Subcutaneous abdominal adipose tissue (tissue), 5 donors: ENCODE results near the gene NFE2L1.

Experiments used
- H3K27ac ChIP-seq: one replicate; pipeline ENCODE4 v1.7.0; 2013; ENCODE audit warnings: low read depth, mild to moderate bottlenecking, inconsistent platforms, low read length, moderate library complexity
- H3K27me3 ChIP-seq, 5 donors: one replicate each; pipeline ENCODE4 v1.7.0; 2013; ENCODE audit warnings: low read length in 5 of 5, inconsistent platforms in 1 of 5; ENCODE audit not compliant: control insufficient read depth in 5 of 5, insufficient read depth in 4 of 5
- H3K36me3 ChIP-seq, 5 donors: one replicate each; pipeline ENCODE4 v1.7.0; 2013; ENCODE audit warnings: low read length in 5 of 5; ENCODE audit not compliant: control insufficient read depth in 5 of 5, insufficient read depth in 5 of 5
- H3K4me1 ChIP-seq, 5 donors: one replicate each; pipeline ENCODE4 v1.7.0; 2013; ENCODE audit warnings: low read length in 5 of 5, mild to moderate bottlenecking in 3 of 5, moderate library complexity in 1 of 5; ENCODE audit not compliant: control insufficient read depth in 5 of 5, insufficient read depth in 5 of 5
- H3K4me3 ChIP-seq, 5 donors: one replicate each; pipeline ENCODE4 v1.7.0; 2013; ENCODE audit warnings: low read length in 5 of 5, low read depth in 1 of 5
- H3K9ac ChIP-seq, 5 donors: one replicate each; pipeline ENCODE4 v1.7.0; 2013; ENCODE audit warnings: low read length in 5 of 5, mild to moderate bottlenecking in 4 of 5, moderate library complexity in 3 of 5
- H3K9me3 ChIP-seq, 5 donors: one replicate each; pipeline ENCODE4 v1.7.0; 2013; ENCODE audit warnings: low read length in 5 of 5; ENCODE audit not compliant: control insufficient read depth in 5 of 5
- donor health status: healthy.
- donor health status: healthy.
- donor health status: healthy.
- donor health status: healthy.
- donor health status: healthy.

Gene NFE2L1

DNA sequence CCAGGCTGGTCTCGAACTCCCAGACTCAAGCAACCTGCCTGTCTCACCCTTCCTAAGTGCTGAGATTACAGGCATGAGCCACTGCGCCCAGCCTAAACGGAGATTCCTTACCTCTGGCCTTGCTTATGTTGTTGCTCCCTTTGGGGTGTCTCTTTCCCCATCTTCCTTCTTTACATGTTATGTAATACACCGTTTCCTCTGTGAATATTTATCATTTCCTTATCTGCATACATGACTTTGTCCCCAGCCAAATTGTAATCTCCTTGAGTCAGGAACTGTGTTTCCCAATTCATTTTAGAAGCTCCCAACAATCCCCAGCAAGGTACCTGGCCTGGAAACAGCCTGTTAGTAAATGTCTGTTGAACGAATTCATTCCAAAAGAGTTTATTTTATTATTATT lies 26.2 kb upstream of the NFE2L1 start:
- no peak overlapping the region for H3K4me3 ChIP-seq
- no peaks in the 10 kb centered on the region for H3K36me3 ChIP-seq
- H3K4me1 ChIP-seq: peaks cover 13 to 42% (median 35%) of the 10 kb centered on the region in 5 donors
- H3K27ac ChIP-seq: no peak overlapping the region
- no peak overlapping the region for H3K9ac ChIP-seq
- peaks cover 0 to 3% (median 0%) of the 10 kb centered on the region in 5 donors for H3K27me3 ChIP-seq
- H3K9me3 ChIP-seq: no peaks in the 10 kb centered on the region

DNA sequence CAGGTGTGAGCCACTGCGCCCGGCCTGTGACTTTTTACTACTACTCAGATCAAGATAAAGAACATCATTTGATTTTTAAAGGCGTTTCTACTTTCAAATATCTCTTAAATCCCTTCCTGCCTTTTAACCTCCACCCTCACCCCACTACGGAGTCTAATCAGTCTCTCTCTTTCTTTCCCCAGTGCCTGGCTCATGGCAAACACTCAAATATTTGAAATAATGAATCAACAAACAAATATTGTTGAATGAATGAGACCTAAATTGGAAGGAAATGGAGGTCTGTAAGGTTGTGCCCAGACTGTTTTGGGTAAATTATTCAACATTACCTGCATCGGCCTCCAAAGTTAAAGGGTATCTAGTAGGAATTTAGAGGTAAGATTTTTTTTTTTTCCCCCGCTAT lies 25.3 kb upstream of the NFE2L1 start:
- H3K9me3 ChIP-seq: no peaks in the 10 kb centered on the region
- peaks cover 0 to 3% (median 0%) of the 10 kb centered on the region in 5 donors for H3K27me3 ChIP-seq
- H3K36me3 ChIP-seq: no peaks in the 10 kb centered on the region
- H3K4me1 ChIP-seq: peaks cover 13 to 42% (median 36%) of the 10 kb centered on the region in 5 donors
- peak overlapping the region in 1 of 5 donors; percentile 25 for H3K9ac ChIP-seq
- H3K4me3 ChIP-seq: no peak overlapping the region
- H3K27ac ChIP-seq: no peak overlapping the region

GRCh38 chr17:48023400-48024148 lies 24.6 kb upstream of the NFE2L1 start:
- Histone ChIP-seq H3K27ac (peak overlapping the region; percentile 50), H3K9me3 (no peaks in the 10 kb centered on the region), H3K36me3 (no peaks in the 10 kb centered on the region), H3K27me3 (peaks cover 0 to 3% (median 0%) of the 10 kb centered on the region in 5 donors), H3K4me3 (peak overlapping the region in 4 of 5 donors; percentile 61 to 79 (median 68)), H3K9ac (peak overlapping the region in 4 of 5 donors; percentile 16 to 61 (median 54)), H3K4me1 (peaks cover 13 to 39% (median 36%) of the 10 kb centered on the region in 5 donors)

DNA sequence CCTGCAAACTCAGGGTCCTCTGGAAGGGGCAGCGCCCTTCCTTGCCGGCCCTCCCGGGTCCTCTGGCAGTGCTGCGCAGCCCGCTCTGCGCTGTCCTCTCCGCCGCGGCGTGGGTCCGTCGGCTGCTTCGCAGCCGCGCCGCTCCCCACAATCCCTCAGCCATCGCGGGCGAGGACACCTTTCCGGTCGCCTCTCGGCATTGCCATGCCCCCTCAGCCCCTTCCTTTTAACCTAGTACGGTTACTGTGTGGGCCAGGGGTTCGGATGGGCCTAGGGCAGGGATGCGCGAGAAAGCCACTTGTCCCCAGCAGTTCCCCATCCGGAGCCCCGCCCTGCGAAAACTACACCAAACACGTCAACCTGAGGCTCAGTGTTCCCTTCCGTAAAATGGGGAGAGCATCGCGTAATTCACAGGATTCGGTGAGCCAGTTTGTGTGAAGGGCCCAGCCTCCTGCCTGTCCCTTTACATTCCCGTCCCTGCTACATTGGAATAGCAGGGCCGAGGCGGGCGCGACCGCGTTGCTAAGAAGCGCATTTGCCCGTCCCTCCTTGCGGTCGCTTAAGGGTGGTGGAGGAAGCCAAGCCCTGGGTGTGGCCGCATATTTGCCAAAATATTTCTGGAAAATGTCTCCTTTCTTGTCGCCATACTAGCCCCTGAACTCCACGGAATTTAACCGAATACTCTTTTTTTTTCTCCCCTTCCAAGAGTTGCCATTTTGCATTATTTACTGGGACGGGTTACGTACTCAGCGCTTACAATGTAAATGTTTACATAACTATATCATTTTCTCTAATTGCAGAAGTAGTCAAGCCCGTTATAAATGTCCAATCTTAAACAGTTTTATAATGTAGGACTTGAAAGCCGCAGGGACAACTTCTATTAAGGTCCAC lies 23.8 kb upstream of the NFE2L1 start:
- no peaks in the 10 kb centered on the region for H3K36me3 ChIP-seq
- H3K27ac ChIP-seq: peak overlapping the region; percentile 50
- peaks cover 13 to 39% (median 36%) of the 10 kb centered on the region in 5 donors for H3K4me1 ChIP-seq
- H3K27me3 ChIP-seq: peaks cover 0 to 3% (median 0%) of the 10 kb centered on the region in 5 donors
- H3K9ac ChIP-seq: peak overlapping the region in 4 of 5 donors; percentile 16 to 59 (median 46)
- no peaks in the 10 kb centered on the region for H3K9me3 ChIP-seq
- peak overlapping the region; percentile 61 to 79 (median 69) for H3K4me3 ChIP-seq

DNA sequence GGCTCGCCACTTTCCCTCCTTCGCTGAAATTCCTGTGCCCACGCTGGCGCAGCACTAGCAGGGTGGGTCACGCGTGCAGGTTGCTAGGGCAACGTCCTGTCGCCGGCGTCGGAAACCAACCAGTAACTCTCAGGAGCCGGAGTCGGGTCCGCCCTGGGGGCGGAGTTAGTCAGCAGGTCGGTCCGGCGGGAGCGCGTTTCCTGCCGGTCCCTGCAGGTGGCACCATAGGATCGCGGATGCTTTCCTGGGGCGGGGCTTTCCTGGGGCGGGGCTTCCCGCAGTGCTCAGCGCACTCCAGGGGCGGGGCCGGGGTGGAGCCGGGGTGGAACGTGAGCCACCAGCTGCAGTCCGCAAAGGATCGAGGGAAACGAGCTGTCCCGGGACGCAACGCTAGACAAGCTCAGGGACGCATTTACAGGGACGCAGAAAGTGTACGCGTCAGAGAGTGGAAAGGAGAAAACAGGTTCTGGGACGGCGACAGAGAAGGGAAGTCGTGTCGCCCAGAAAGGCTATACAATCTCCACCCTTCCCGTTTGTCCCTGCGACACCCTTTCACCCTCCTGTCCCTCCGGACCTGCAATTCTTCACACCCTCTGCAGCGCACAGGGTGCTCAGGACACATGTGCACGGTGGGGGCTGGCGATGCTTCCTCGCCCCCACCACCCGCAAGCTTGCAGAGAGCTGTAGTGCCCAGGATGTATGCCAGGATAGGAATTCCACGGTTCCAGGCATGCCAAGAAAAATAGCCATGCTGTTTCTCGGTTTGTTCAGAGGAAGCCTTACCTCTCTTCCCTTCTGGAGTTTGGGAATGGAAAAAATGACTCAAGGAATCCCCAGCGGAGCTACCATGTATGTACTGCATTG lies 22.9 kb upstream of the NFE2L1 start:
- Histone ChIP-seq H3K4me3 (peak overlapping the region; percentile 69 to 94 (median 79)), H3K27ac (peak overlapping the region; percentile 85), H3K4me1 (peaks cover 13 to 39% (median 36%) of the 10 kb centered on the region in 5 donors)

DNA sequence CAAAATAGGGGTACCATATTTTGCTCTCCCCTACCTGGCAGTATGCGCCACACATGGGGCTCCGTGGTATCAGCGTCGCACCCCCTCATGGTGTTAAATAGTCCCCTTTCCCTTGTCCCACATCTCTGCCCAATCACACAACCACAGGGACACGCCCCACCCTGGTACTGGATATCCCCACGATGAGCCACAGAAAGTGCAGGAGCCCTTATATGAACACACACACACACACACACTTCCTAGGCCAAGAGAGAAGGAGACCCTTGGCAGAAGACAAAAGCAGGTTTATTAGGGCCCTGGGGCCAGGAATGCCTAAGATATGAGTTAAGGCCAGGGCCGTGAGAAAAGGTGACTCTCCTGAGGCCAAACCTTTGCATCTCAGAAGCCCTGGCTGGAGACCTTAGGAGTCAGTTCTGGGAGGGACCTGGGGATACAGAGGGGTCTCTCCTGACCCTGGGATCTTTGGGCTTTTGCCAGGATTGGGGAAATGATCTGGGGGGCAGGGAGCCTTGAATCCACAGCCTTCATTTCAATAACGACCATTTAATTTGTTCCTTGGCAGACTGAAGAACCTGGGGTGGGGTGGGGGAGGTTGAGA lies 22.2 kb upstream of the NFE2L1 start:
- H3K27me3 ChIP-seq: no peaks in the 10 kb centered on the region

More for the DNA sequence above, 22.9 kb upstream of the NFE2L1 start:
- Histone ChIP-seq H3K9ac (peak overlapping the region in 4 of 5 donors; percentile 38 to 79 (median 46)), H3K27me3 (no peaks in the 10 kb centered on the region), H3K9me3 (no peaks in the 10 kb centered on the region), H3K36me3 (no peaks in the 10 kb centered on the region)

GRCh38 chr17:48026502-48027321 lies 21.4 kb upstream of the NFE2L1 start:
- H3K27me3 ChIP-seq: no peaks in the 10 kb centered on the region
- peaks cover 13 to 44% (median 36%) of the 10 kb centered on the region in 5 donors for H3K4me1 ChIP-seq
- H3K27ac ChIP-seq: no peak overlapping the region
- H3K9ac ChIP-seq: peak overlapping the region in 1 of 5 donors; percentile 43
- no peaks in the 10 kb centered on the region for H3K9me3 ChIP-seq
- H3K36me3 ChIP-seq: peaks cover 0 to 2% (median 0%) of the 10 kb centered on the region in 5 donors
- H3K4me3 ChIP-seq: peak overlapping the region in 1 of 5 donors; percentile 94

More for the DNA sequence above, 22.2 kb upstream of the NFE2L1 start:
- Histone ChIP-seq H3K36me3 (no peaks in the 10 kb centered on the region), H3K9ac (peak overlapping the region in 2 of 5 donors; percentile 43 to 79), H3K4me3 (peak overlapping the region in 4 of 5 donors; percentile 77 to 94 (median 82)), H3K9me3 (no peaks in the 10 kb centered on the region), H3K27ac (no peak overlapping the region), H3K4me1 (peaks cover 13 to 44% (median 36%) of the 10 kb centered on the region in 5 donors)

DNA sequence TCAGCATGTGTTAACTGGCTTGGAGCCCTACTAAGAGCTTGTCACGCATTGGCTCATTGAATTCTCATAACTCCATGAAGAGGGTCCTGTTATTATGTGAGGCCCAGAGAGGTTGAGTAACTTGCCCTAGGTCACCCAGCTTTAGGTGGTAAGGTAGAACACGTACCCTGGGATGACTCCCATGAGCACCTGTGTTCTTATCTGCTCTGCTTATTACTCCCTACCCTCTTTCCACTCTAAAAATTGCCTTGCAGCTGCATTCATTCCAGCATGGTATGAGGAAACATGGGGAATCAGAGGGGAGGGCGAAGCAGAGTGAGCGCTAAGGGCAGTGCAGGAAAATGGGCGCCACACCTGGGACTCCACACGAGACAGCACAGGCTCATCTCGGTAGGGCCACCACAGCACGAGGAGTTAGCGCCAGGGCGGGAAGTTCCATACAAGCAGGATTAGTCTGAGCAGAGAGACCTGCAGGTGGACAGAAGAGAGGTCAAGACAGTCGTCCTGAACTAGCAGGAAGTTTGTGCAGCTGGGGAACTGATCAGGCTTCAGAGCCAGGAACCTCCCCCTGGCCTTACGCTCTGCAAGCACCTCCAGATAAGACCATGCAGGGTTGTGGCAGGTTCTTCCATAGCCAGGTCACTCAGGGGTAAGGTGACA lies 20.7 kb upstream of the NFE2L1 start:
- Histone ChIP-seq H3K4me3 (no peak overlapping the region), H3K9me3 (no peaks in the 10 kb centered on the region), H3K27me3 (no peaks in the 10 kb centered on the region), H3K4me1 (peaks cover 13 to 44% (median 36%) of the 10 kb centered on the region in 5 donors), H3K36me3 (peaks cover 0 to 6% (median 3%) of the 10 kb centered on the region in 5 donors), H3K27ac (no peak overlapping the region), H3K9ac (no peak overlapping the region)
